ENCODE data around the gene SPSB1.

GRCh38 chr1:9345471-9345870 is 52.8 kb downstream of the SPSB1 start:
- TF ChIP-seq, protein P1, sequence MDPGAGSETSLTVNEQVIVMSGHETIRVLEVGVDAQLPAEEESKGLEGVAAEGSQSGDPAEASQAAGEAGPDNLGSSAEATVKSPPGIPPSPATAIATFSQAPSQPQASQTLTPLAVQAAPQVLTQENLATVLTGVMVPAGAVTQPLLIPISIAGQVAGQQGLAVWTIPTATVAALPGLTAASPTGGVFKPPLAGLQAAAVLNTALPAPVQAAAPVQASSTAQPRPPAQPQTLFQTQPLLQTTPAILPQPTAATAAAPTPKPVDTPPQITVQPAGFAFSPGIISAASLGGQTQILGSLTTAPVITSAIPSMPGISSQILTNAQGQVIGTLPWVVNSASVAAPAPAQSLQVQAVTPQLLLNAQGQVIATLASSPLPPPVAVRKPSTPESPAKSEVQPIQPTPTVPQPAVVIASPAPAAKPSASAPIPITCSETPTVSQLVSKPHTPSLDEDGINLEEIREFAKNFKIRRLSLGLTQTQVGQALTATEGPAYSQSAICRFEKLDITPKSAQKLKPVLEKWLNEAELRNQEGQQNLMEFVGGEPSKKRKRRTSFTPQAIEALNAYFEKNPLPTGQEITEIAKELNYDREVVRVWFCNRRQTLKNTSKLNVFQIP (CRISPR knock-in tag; IDR thresholded peaks at IDR 0.05; ENCODE audit: borderline replicate concordance, low read depth) = no peak
- no peak for TF ChIP-seq GLIS3 (CRISPR knock-in tag; IDR thresholded peaks at IDR 0.05)
- TF ChIP-seq TSHZ2 (CRISPR knock-in tag; IDR thresholded peaks at IDR 0.05) = no peak
- TF ChIP-seq PATZ1 (CRISPR knock-in tag; IDR thresholded peaks at IDR 0.05; ENCODE audit: borderline replicate concordance) = no peak
- TF ChIP-seq ARNTL (CRISPR knock-in tag; IDR thresholded peaks at IDR 0.05; ENCODE audit: borderline replicate concordance, low read depth) = no peak
- no peak for TF ChIP-seq ZFP30 (CRISPR knock-in tag; IDR thresholded peaks at IDR 0.05)
- no peak for TF ChIP-seq ZC3H10 (CRISPR knock-in tag; IDR thresholded peaks at IDR 0.05)
